CD14-positive monocyte (primary cell): ENCODE results near the gene PLBD2. TPM values are rescaled to one million over a fixed set of nuclear protein-coding genes. Genes with fewer than 3 reads are reported as not detected.

Experiments
- DNase-seq, 3 donors: peaks; one replicate each; pipeline ENCODE4 v3.0.0-alpha.2; 2011 to 2022
- H2AFZ ChIP-seq: 2 replicates; pipeline ENCODE4 v1.6.0; 2012; ENCODE audit warnings: mild to moderate bottlenecking, low read depth, low read length, inconsistent platforms; ENCODE audit not compliant: insufficient read depth, poor library complexity, severe bottlenecking
- H3K27ac ChIP-seq, 2 donors: 1 replicate in 1 of 2; 2 replicates in 1 of 2; pipeline ENCODE4 v1.5.1; 2012 to 2013; ENCODE audit warnings: low read length in 2 of 2, control low read depth in 1 of 2, inconsistent platforms in 1 of 2, low read depth in 1 of 2, mild to moderate bottlenecking in 1 of 2
- H3K27me3 ChIP-seq, 2 donors: one replicate each; pipeline versions ENCODE4 v1.6.0 to v1.6.1; 2011 to 2013; ENCODE audit warnings: low read length in 2 of 2; ENCODE audit not compliant: control insufficient read depth in 2 of 2, insufficient read depth in 2 of 2
- H3K36me3 ChIP-seq, 2 donors: replicated peaks in 1 of 2; 1 replicate in 1 of 2; 2 replicates in 1 of 2; pipeline versions ENCODE4 v1.5.1 to v1.6.1; 2012 to 2013; ENCODE audit warnings: low read length in 2 of 2, control low read depth in 1 of 2, inconsistent platforms in 1 of 2, mild to moderate bottlenecking in 1 of 2; ENCODE audit not compliant: insufficient read depth in 2 of 2, control insufficient read depth in 1 of 2
- H3K4me1 ChIP-seq, 2 donors: 1 replicate in 1 of 2; 2 replicates in 1 of 2; pipeline versions ENCODE4 v1.5.1 to v1.6.1; 2012 to 2013; ENCODE audit warnings: low read length in 2 of 2, control low read depth in 1 of 2, inconsistent platforms in 1 of 2, mild to moderate bottlenecking in 1 of 2, moderate library complexity in 1 of 2; ENCODE audit not compliant: insufficient read depth in 2 of 2, control insufficient read depth in 1 of 2
- H3K4me2 ChIP-seq: replicated peaks from 2 replicates; pipeline ENCODE3; 2012; ENCODE audit warnings: low read length, moderate library complexity, mild to moderate bottlenecking; ENCODE audit not compliant: poor library complexity, severe bottlenecking; ENCODE audit errors: extremely low read depth
- H3K4me3 ChIP-seq, 3 experiments: fragments of 200-600 bp in 1 of 3; sonication (generic) in 1 of 3; replicated peaks in 1 of 3; 1 replicate in 2 of 3; 2 replicates in 1 of 3; pipeline ENCODE4 v1.5.1; 2011 to 2013; ENCODE audit warnings: low read length in 3 of 3, mild to moderate bottlenecking in 3 of 3, control low read depth in 2 of 3, low read depth in 2 of 3, inconsistent platforms in 1 of 3, moderate library complexity in 1 of 3
- H3K79me2 ChIP-seq: 2 replicates; pipeline ENCODE4 v1.6.0; 2012; ENCODE audit warnings: mild to moderate bottlenecking, control low read depth, inconsistent platforms, low read length, moderate library complexity; ENCODE audit not compliant: insufficient read depth
- H3K9ac ChIP-seq: 2 replicates; pipeline ENCODE4 v1.6.0; 2017; ENCODE audit warnings: low read length, mild to moderate bottlenecking; ENCODE audit not compliant: insufficient read depth, poor library complexity, severe bottlenecking
- H3K9me3 ChIP-seq, 2 donors: replicated peaks in 1 of 2; 1 replicate in 1 of 2; 2 replicates in 1 of 2; pipeline versions ENCODE4 v1.5.1 to v1.6.1; 2012 to 2013; ENCODE audit warnings: low read length in 2 of 2, control low read depth in 1 of 2; ENCODE audit not compliant: control insufficient read depth in 1 of 2, insufficient read depth in 1 of 2
- H4K20me1 ChIP-seq: 2 replicates; pipeline ENCODE4 v1.6.0; 2012; ENCODE audit warnings: mild to moderate bottlenecking, low read length, control low read depth, moderate library complexity; ENCODE audit not compliant: insufficient read depth
- H3K27ac Mint-ChIP-seq, 7 donors: one replicate each; pipeline ENCODE4 v1.8.0; 2020; ENCODE audit warnings: mild to moderate bottlenecking in 7 of 7, mixed read lengths in 7 of 7, moderate library complexity in 6 of 7, inconsistent platforms in 2 of 7
- H3K27me3 Mint-ChIP-seq, 3 donors: one replicate each; pipeline ENCODE4 v1.8.0; 2021 to 2022; ENCODE audit warnings: low read depth in 3 of 3, mild to moderate bottlenecking in 3 of 3, mixed read lengths in 3 of 3, moderate library complexity in 3 of 3, inconsistent platforms in 1 of 3
- H3K36me3 Mint-ChIP-seq, 2 donors: one replicate each; pipeline ENCODE4 v1.8.0; 2020; ENCODE audit warnings: mixed read lengths in 2 of 2, inconsistent platforms in 1 of 2, mild to moderate bottlenecking in 1 of 2
- H3K4me1 Mint-ChIP-seq: one replicate; pipeline ENCODE4 v1.8.0; 2020; ENCODE audit warnings: mild to moderate bottlenecking, mixed read lengths
- H3K4me3 Mint-ChIP-seq, 2 donors: one replicate each; pipeline ENCODE4 v1.8.0; 2020; ENCODE audit warnings: mild to moderate bottlenecking in 2 of 2, mixed read lengths in 2 of 2, moderate library complexity in 1 of 2
- H3K9me3 Mint-ChIP-seq, 7 donors: one replicate each; pipeline ENCODE4 v1.8.0; 2020 to 2022; ENCODE audit warnings: mixed read lengths in 7 of 7, mild to moderate bottlenecking in 6 of 7, moderate library complexity in 6 of 7, inconsistent platforms in 2 of 7
- CTCF ChIP-seq: fragments of 200-600 bp; IDR thresholded peaks from one replicate; pipeline ENCODE4 v1.8.0; 2022; ENCODE audit warnings: antibody characterized with exemption, mild to moderate bottlenecking
- WGBS: methylation state at CpG from one replicate; pipeline ENCODE4 v1.1.5; 2013; ENCODE audit warnings: missing lambda C conversion rate; ENCODE audit not compliant: insufficient coverage; 5-methylcytosine and 5-hydroxymethylcytosine counted together
- intact Hi-C, 2 donors: fragments of 100-400 bp; cut with micrococcal nuclease; formaldehyde crosslinking; loops; one replicate each; pipeline versions ENCODE4 v1.15.0 to v1.15.1; 2023
- polyA plus RNA-seq, 3 donors: library from polyadenylated mRNA; depleted of rRNA in 1 of 3; unstranded in 2 of 3; stranded (reverse) in 1 of 3; fragments of 300-500 nt in 2 of 3; fragments of >200 nt in 1 of 3; fragmentation: Illumina TruSeq in 2 of 3; gene quantifications; 1 replicate in 2 of 3; 2 replicates in 1 of 3; pipeline ENCODE4 v1.2.3, GENCODE V29; 2012 to 2021

The PLBD2 gene
- polyA plus RNA-seq, 3 donors = 8.5 to 12.4 (median 8.8) TPM

GRCh38 chr12:113361574-113362370 is 3.4 kb downstream of the PLBD2 start:
- H3K27me3 ChIP-seq = no peaks in the 10 kb centered on the region
- H4K20me1 ChIP-seq = peaks cover 31% of the 10 kb centered on the region
- peaks cover 34% of the 10 kb centered on the region for H3K4me1 Mint-ChIP-seq
- H2AFZ ChIP-seq = no peak overlapping the region
- H3K4me3 Mint-ChIP-seq = peak overlapping the region in 1 of 2 donors; percentile 42
- H3K36me3 ChIP-seq = peaks cover 0 to 17% of the 10 kb centered on the region in 2 donors
- no peak for DNase-seq
- peaks cover 26 to 33% of the 10 kb centered on the region in 2 donors for H3K36me3 Mint-ChIP-seq
- H3K79me2 ChIP-seq = peaks cover 7% of the 10 kb centered on the region
- H3K27ac Mint-ChIP-seq = peak overlapping the region in 4 of 7 donors; percentile 41 to 77 (median 64)
- H3K9me3 Mint-ChIP-seq = peaks cover 0 to 2% (median 0%) of the 10 kb centered on the region in 7 donors
- no peak overlapping the region for H3K4me2 ChIP-seq
- intact Hi-C loops = no loop called here
- peaks cover 32 to 33% of the 10 kb centered on the region in 2 donors for H3K4me1 ChIP-seq
- no peaks in the 10 kb centered on the region for H3K9me3 ChIP-seq
- H3K4me3 ChIP-seq = no peak overlapping the region
- 39% methylated on average over 7 of the region's 12 CpGs for WGBS
- TF ChIP-seq CTCF = no peak
- H3K9ac ChIP-seq = no peak overlapping the region
- peak overlapping the region in 1 of 2 donors; percentile 65 for H3K27ac ChIP-seq
- H3K27me3 Mint-ChIP-seq = peaks cover 0 to 3% (median 2%) of the 10 kb centered on the region in 3 donors

- H3K9me3 ChIP-seq = no peaks in the 10 kb centered on the region
- no peak overlapping the region for H2AFZ ChIP-seq
- Mint-ChIP-seq H3K27ac (no peak overlapping the region), H3K9me3 (peaks cover 0 to 2% (median 0%) of the 10 kb centered on the region in 7 donors), H3K27me3 (peaks cover 0 to 4% (median 3%) of the 10 kb centered on the region in 3 donors), H3K4me1 (peaks cover 38% of the 10 kb centered on the region), H3K36me3 (peaks cover 34 to 45% of the 10 kb centered on the region in 2 donors), H3K4me3 (no peak overlapping the region)
- peaks cover 0 to 17% of the 10 kb centered on the region in 2 donors for H3K36me3 ChIP-seq
- no peak overlapping the region for H3K9ac ChIP-seq
- H3K27me3 ChIP-seq = no peaks in the 10 kb centered on the region
- 100% methylated on average over 3 of the region's 5 CpGs for WGBS
- H3K4me1 ChIP-seq = peaks cover 23 to 30% of the 10 kb centered on the region in 2 donors
- H4K20me1 ChIP-seq = peaks cover 24% of the 10 kb centered on the region
- intact Hi-C loops = no loop called here
- no peak overlapping the region for H3K4me2 ChIP-seq
- peaks cover 4% of the 10 kb centered on the region for H3K79me2 ChIP-seq
- no peak for TF ChIP-seq CTCF
- H3K4me3 ChIP-seq = no peak overlapping the region
- no peak for DNase-seq
- H3K27ac ChIP-seq = no peak overlapping the region
Measured at GRCh38 chr12:113364698-113365097, 6.3 kb downstream of the PLBD2 start.
